Measurements from ENCODE around the gene ARHGAP28. TPM values are rescaled to one million over a fixed set of nuclear protein-coding genes. Genes with fewer than 3 reads are reported as not detected.

ARHGAP28 gene
- polyA plus RNA-seq, 3 donors = not detected

- TF ChIP-seq CTCF (IDR thresholded peaks at IDR 0.05) = no peak
- H3K79me2 ChIP-seq (ENCODE audit: insufficient read depth, low read length) = no peaks in the 10 kb centered on the region
- H3K4me3 Mint-ChIP-seq = no peak overlapping the region
- no peaks in the 10 kb centered on the region for H4K20me1 ChIP-seq (ENCODE audit: insufficient read depth, low read length)
- H3K27me3 ChIP-seq (ENCODE audit: control insufficient read depth in 2 of 2, insufficient read depth in 2 of 2, low read length in 2 of 2) = no peaks in the 10 kb centered on the region
- H3K4me1 Mint-ChIP-seq = no peaks in the 10 kb centered on the region
- peaks cover 3 to 5% (median 4%) of the 10 kb centered on the region in 3 donors for H3K27me3 Mint-ChIP-seq (ENCODE audit: low read depth in 3 of 3)
- no peak for DNase-seq
- H3K9me3 Mint-ChIP-seq = peaks cover 0 to 3% (median 0%) of the 10 kb centered on the region in 7 donors
- intact Hi-C loops (cut with micrococcal nuclease) = no loop called here
- H3K9ac ChIP-seq (ENCODE audit: insufficient read depth, low read length, poor library complexity, severe bottlenecking) = no peak overlapping the region
- H3K9me3 ChIP-seq (replicated peaks in 1 of 2; ENCODE audit: control insufficient read depth in 1 of 2, insufficient read depth in 1 of 2, low read length in 2 of 2) = no peaks in the 10 kb centered on the region
- WGBS (ENCODE audit: insufficient coverage) = 86% methylated on average over 2 of the region's 4 CpGs
- no peak overlapping the region for H3K27ac ChIP-seq (ENCODE audit: low read depth in 1 of 2, low read length in 2 of 2)
- no peaks in the 10 kb centered on the region for H3K36me3 ChIP-seq (replicated peaks in 1 of 2; ENCODE audit: control insufficient read depth in 1 of 2, insufficient read depth in 2 of 2, low read length in 2 of 2)
- no peak overlapping the region for H3K27ac Mint-ChIP-seq
- no peak overlapping the region for H2AFZ ChIP-seq (ENCODE audit: insufficient read depth, low read depth, low read length, poor library complexity, severe bottlenecking)
- no peak overlapping the region for H3K4me3 ChIP-seq (replicated peaks in 1 of 3; ENCODE audit: low read depth in 2 of 3, low read length in 3 of 3)
- no peak overlapping the region for H3K4me2 ChIP-seq (replicated peaks; ENCODE audit: extremely low read depth, low read length, poor library complexity, severe bottlenecking)
- H3K36me3 Mint-ChIP-seq = no peaks in the 10 kb centered on the region
- H3K4me1 ChIP-seq (ENCODE audit: control insufficient read depth in 1 of 2, insufficient read depth in 2 of 2, low read length in 2 of 2) = no peaks in the 10 kb centered on the region
Measured at GRCh38 chr18:6722690-6723089, 6.8 kb upstream of the ARHGAP28 start.

- intact Hi-C loops (cut with micrococcal nuclease) = no loop called here
Measured at GRCh38 chr18:6724331-6724730, 5.2 kb upstream of the ARHGAP28 start.

More at GRCh38 chr18:6724331-6724730, 5.2 kb upstream of the ARHGAP28 start:
- peaks cover 0 to 4% (median 0%) of the 10 kb centered on the region in 7 donors for H3K9me3 Mint-ChIP-seq
- no CpG with 5 or more reads among the region's 1 CpG for WGBS (ENCODE audit: insufficient coverage)
- H3K4me3 Mint-ChIP-seq = no peak overlapping the region
- H3K9me3 ChIP-seq (replicated peaks in 1 of 2; ENCODE audit: control insufficient read depth in 1 of 2, insufficient read depth in 1 of 2, low read length in 2 of 2) = no peaks in the 10 kb centered on the region
- peaks cover 2% of the 10 kb centered on the region in 2 donors for H3K36me3 Mint-ChIP-seq
- H3K4me2 ChIP-seq (replicated peaks; ENCODE audit: extremely low read depth, low read length, poor library complexity, severe bottlenecking) = no peak overlapping the region
- H3K4me1 ChIP-seq (ENCODE audit: control insufficient read depth in 1 of 2, insufficient read depth in 2 of 2, low read length in 2 of 2) = no peaks in the 10 kb centered on the region
- no peak overlapping the region for H2AFZ ChIP-seq (ENCODE audit: insufficient read depth, low read depth, low read length, poor library complexity, severe bottlenecking)
- H3K4me3 ChIP-seq (replicated peaks in 1 of 3; ENCODE audit: low read depth in 2 of 3, low read length in 3 of 3) = no peak overlapping the region
- no peak overlapping the region for H3K27ac Mint-ChIP-seq
- peaks cover 16 to 17% (median 16%) of the 10 kb centered on the region in 3 donors for H3K27me3 Mint-ChIP-seq (ENCODE audit: low read depth in 3 of 3)
- peaks cover 5% of the 10 kb centered on the region for H3K4me1 Mint-ChIP-seq
- no peak for TF ChIP-seq CTCF (IDR thresholded peaks at IDR 0.05)
- no peak for DNase-seq
- peaks cover 7 to 13% of the 10 kb centered on the region in 2 donors for H3K27me3 ChIP-seq (ENCODE audit: control insufficient read depth in 2 of 2, insufficient read depth in 2 of 2, low read length in 2 of 2)
- H3K9ac ChIP-seq (ENCODE audit: insufficient read depth, low read length, poor library complexity, severe bottlenecking) = no peak overlapping the region
- no peaks in the 10 kb centered on the region for H3K79me2 ChIP-seq (ENCODE audit: insufficient read depth, low read length)
- no peak overlapping the region for H3K27ac ChIP-seq (ENCODE audit: low read depth in 1 of 2, low read length in 2 of 2)
- H4K20me1 ChIP-seq (ENCODE audit: insufficient read depth, low read length) = no peaks in the 10 kb centered on the region
- H3K36me3 ChIP-seq (replicated peaks in 1 of 2; ENCODE audit: control insufficient read depth in 1 of 2, insufficient read depth in 2 of 2, low read length in 2 of 2) = no peaks in the 10 kb centered on the region
